H1 (cell line): ENCODE data around the gene CMSS1. TPM values are rescaled to one million over a fixed set of nuclear protein-coding genes. Genes with fewer than 3 reads are reported as not detected.

Experiments used
- CBX8 ChIP-seq: fragments of 300-800, 300-1000 bp; sonication (generic); IDR thresholded peaks from 2 replicates; pipeline ENCODE4 v1.7.1; 2016; ENCODE audit warnings: low read depth, low read length, borderline replicate concordance
- RAD21 ChIP-seq, 2 experiments: IDR thresholded peaks in 1 of 2; conservative IDR thresholded peaks in 1 of 2; 2 replicates each; pipeline ENCODE4 v1.6.1; 2011; ENCODE audit warnings: low read depth in 2 of 2, low read length in 2 of 2, improper control_type of control experiment in 1 of 2, inconsistent platforms in 1 of 2, mild to moderate bottlenecking in 1 of 2, moderate library complexity in 1 of 2
- polyA plus RNA-seq, 7 experiments: library from polyadenylated mRNA; depleted of rRNA in 3 of 7; stranded (reverse) in 5 of 7; unstranded in 2 of 7; fragments of >200 nt in 5 of 7; fragments of 200-250 nt in 2 of 7; gene quantifications; 1 replicate in 5 of 7; 2 replicates in 1 of 7; 4 replicates in 1 of 7; pipeline versions ENCODE4 v1.2.1 to v1.2.3, GENCODE V29; 2011 to 2013; ENCODE audit warnings: missing spikeins in 2 of 7, mixed read lengths in 2 of 7
- total RNA-seq: library from RNA; stranded (reverse); fragmentation: NEBNext Ultra II Directional; extraction: Animal tissue kit (Norgen Biotek cat#: 25700); gene quantifications from 2 replicates; pipeline ENCODE4 v1.2.1, GENCODE V29; 2021

Gene CMSS1
- total and polyA plus RNA-seq, 2 of the 8 experiments (the other 6 are each of a cell fraction or from before 2014, with no cell fraction given) = 15.2 to 75.1 TPM

DNA sequence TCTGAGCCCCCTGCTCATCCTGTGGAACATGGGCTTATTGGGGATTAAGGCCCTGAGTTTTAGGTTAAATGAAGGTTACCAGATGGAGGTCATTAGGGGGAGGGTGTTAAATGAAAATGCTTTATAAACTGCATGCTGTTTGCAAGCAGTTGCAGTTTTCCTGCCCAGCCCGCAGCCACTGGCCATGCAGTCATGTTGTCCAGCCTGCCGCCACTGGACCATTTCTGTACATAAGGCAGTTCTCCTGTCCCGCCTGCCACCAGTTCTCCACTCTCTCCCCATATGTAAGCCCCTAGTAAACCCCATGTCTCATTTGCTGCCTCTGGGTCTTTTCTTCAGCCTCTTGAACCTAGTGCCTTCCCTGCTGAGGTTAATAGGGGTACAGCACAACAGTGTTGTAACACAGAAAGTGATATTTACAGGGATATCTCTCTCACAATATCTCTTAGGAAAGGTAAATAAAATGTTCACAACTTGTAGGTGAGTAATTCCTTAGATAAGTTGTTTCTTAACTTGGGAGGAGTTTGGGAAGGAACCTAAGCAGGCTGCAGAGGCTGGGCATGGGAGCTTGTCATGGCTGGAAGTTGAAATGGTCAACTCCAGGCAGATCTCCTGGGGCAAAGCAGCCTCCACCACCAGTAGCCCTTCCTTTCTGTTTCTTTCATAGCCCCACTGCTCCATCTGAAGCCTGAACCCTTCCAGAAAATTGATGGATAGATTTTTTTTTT is 148.2 kb downstream of the CMSS1 start (continued):
- TF ChIP-seq CBX8 (no peak), RAD21 (IDR thresholded peaks at IDR 0.05 in 1 of 2, conservative IDR thresholded peaks at IDR 0.05 in 1 of 2; ENCODE audit: low read depth in 2 of 2, low read length in 2 of 2) (no peak)
